Uterus (tissue), 2 donors: ENCODE measurements around the gene AAK1.

Experiments used
- POLR2A ChIP-seq, 2 donors: fragments of 450-650 bp; IDR thresholded peaks; one replicate each; pipeline ENCODE4 v1.6.1; 2016; ENCODE audit warnings: antibody characterized with exemption in 2 of 2, mild to moderate bottlenecking in 1 of 2, moderate library complexity in 1 of 2
- TF ChIP-seq, protein P1 (sequence below), 4 experiments: fragments of 200-600 bp in 2 of 4; fragments of 450-650 bp in 2 of 4; sonication (generic) in 2 of 4; IDR thresholded peaks; one replicate each; pipeline ENCODE4 v1.5.1; 2016 to 2019; ENCODE audit warnings: antibody characterized with exemption in 4 of 4, mild to moderate bottlenecking in 2 of 4, moderate library complexity in 1 of 4

DNA sequence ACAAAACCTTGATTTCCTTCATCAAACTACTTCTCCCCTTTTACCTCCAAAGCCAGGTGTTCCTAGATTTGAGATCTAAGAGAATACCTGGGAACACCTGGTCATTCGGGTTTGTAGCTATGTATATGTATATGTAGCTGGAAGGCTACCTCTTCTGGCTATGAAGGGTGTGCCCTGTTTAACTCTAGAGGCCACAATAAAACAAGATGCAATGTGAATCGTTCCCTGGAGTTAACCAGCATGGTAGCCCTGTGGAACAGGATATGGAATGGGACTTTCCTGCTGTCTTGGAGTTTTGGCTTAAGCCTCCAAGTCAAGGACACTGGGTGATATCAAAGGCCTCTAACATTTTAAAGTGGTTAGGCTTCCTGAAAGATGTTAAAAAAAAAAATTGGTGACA is 188.6 kb downstream of the AAK1 start:
- TF ChIP-seq, protein P1, sequence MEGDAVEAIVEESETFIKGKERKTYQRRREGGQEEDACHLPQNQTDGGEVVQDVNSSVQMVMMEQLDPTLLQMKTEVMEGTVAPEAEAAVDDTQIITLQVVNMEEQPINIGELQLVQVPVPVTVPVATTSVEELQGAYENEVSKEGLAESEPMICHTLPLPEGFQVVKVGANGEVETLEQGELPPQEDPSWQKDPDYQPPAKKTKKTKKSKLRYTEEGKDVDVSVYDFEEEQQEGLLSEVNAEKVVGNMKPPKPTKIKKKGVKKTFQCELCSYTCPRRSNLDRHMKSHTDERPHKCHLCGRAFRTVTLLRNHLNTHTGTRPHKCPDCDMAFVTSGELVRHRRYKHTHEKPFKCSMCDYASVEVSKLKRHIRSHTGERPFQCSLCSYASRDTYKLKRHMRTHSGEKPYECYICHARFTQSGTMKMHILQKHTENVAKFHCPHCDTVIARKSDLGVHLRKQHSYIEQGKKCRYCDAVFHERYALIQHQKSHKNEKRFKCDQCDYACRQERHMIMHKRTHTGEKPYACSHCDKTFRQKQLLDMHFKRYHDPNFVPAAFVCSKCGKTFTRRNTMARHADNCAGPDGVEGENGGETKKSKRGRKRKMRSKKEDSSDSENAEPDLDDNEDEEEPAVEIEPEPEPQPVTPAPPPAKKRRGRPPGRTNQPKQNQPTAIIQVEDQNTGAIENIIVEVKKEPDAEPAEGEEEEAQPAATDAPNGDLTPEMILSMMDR (IDR thresholded peaks at IDR 0.05) = no peak
- TF ChIP-seq POLR2A (IDR thresholded peaks at IDR 0.05) = no peak
